Activated naive CD4-positive, alpha-beta T cell treated with anti-CD3 and anti-CD28 coated beads, Interleukin-2, amount 50 U/mL, for 72 hours (primary cell): ENCODE data around the gene IL10. TPM values are rescaled to one million over a fixed set of nuclear protein-coding genes. Genes with fewer than 3 reads are reported as not detected.
"Not testable (repeated sequence)": the region's sequence is repeated elsewhere in the genome, so short reads cannot be mapped to it uniquely, and the experiment has no call there.

Experiments used
- ATAC-seq, 2 donors: fragments of 150-1000 bp; cut with Tn5 transposase; 2 replicates each; pipeline ENCODE4 v1.10.0; 2021; ENCODE audit warnings: mild to moderate bottlenecking in 2 of 2, moderate library complexity in 2 of 2
- DNase-seq, 2 donors: peaks; one replicate each; pipeline ENCODE4 v3.0.0; 2021 to 2022; ENCODE audit warnings: low spot score in 2 of 2
- H3K27ac Mint-ChIP-seq, 2 donors: one replicate each; pipeline ENCODE4 v1.8.0; 2022; ENCODE audit warnings: mild to moderate bottlenecking in 2 of 2, mixed read lengths in 2 of 2
- H3K36me3 Mint-ChIP-seq, 2 donors: one replicate each; pipeline ENCODE4 v1.8.0; 2022; ENCODE audit warnings: mixed read lengths in 2 of 2
- H3K9me3 Mint-ChIP-seq, 2 donors: one replicate each; pipeline ENCODE4 v1.8.0; 2022; ENCODE audit warnings: mixed read lengths in 2 of 2
- total RNA-seq, 2 donors: library from RNA; stranded (reverse); gene quantifications; one replicate each; pipeline ENCODE4 v1.2.3, GENCODE V29; 2022

The IL10 gene
- total RNA-seq, 2 donors from 2014 or later, result 0.29 TPM; not detected in 1

GRCh38 chr1:206778911-206779310, 6.6 kb upstream of the IL10 start:
- ATAC-seq, H3K36me3 Mint-ChIP-seq, H3K27ac Mint-ChIP-seq, DNase-seq, H3K9me3 Mint-ChIP-seq: not testable (repeated sequence)

GRCh38 chr1:206778031-206778430, 5.7 kb upstream of the IL10 start:
- no peak overlapping the region for H3K27ac Mint-ChIP-seq
- H3K36me3 Mint-ChIP-seq, result no peaks in the 10 kb centered on the region
- DNase-seq (no peak), ATAC-seq (no peak)
- no peaks in the 10 kb centered on the region for H3K9me3 Mint-ChIP-seq

GRCh38 chr1:206776229-206776628, 3.9 kb upstream of the IL10 start:
- DNase-seq (no peak), ATAC-seq (no peak)
- H3K27ac Mint-ChIP-seq, result no peak overlapping the region
- H3K36me3 Mint-ChIP-seq, result no peaks in the 10 kb centered on the region
- H3K9me3 Mint-ChIP-seq, result no peaks in the 10 kb centered on the region

- H3K27ac Mint-ChIP-seq, result no peak overlapping the region
- DNase-seq (no peak), ATAC-seq (no peak)
- H3K36me3 Mint-ChIP-seq, result no peaks in the 10 kb centered on the region
- H3K9me3 Mint-ChIP-seq, result no peaks in the 10 kb centered on the region
These were observed 1.8 kb upstream of the IL10 start for GRCh38 chr1:206774093-206774492.

GRCh38 chr1:206771338-206771692, 979 bp downstream of the IL10 start:
- no peaks in the 10 kb centered on the region for H3K9me3 Mint-ChIP-seq
- DNase-seq (no peak), ATAC-seq (no peak)
- H3K36me3 Mint-ChIP-seq, result no peaks in the 10 kb centered on the region
- no peak overlapping the region for H3K27ac Mint-ChIP-seq

- no peaks in the 10 kb centered on the region for H3K36me3 Mint-ChIP-seq
- ATAC-seq (no peak), DNase-seq (no peak)
- H3K27ac Mint-ChIP-seq, result no peak within 1 kb of the TSS
- no peaks in the 10 kb centered on the region for H3K9me3 Mint-ChIP-seq
These were observed 1.6 kb downstream of the IL10 start, which contains the start of gene IL19 for GRCh38 chr1:206770531-206771337. Gene IL19 (plus strand): TSS chr1:206770773. CDS start chr1:206836663, 65,890 bp downstream.

GRCh38 chr1:206769304-206769731, 3.0 kb downstream of the IL10 start:
- DNase-seq (peak; percentile 67 to 68), ATAC-seq (peak; percentile 65 to 90)
- H3K9me3 Mint-ChIP-seq, result no peaks in the 10 kb centered on the region
- peak overlapping the region in 1 of 2 donors; percentile 4 for H3K27ac Mint-ChIP-seq
- peaks cover 0 to 2% of the 10 kb centered on the region in 2 donors for H3K36me3 Mint-ChIP-seq

- H3K9me3 Mint-ChIP-seq, result no peaks in the 10 kb centered on the region
- peak in 1 of 2 donors; percentile 17 for ATAC-seq
- no peak for DNase-seq
- no peak overlapping the region for H3K27ac Mint-ChIP-seq
- H3K36me3 Mint-ChIP-seq, result peaks cover 0 to 8% of the 10 kb centered on the region in 2 donors
These were observed 3.6 kb downstream of the IL10 start for GRCh38 chr1:206768472-206769303.

GRCh38 chr1:206766251-206766856, 5.9 kb downstream of the IL10 start:
- peak; percentile 52 to 85 for DNase-seq
- peak overlapping the region in 1 of 2 donors; percentile 71 for H3K27ac Mint-ChIP-seq
- peak; percentile 67 to 88 for ATAC-seq
- H3K9me3 Mint-ChIP-seq, result no peaks in the 10 kb centered on the region
- peaks cover 0 to 8% of the 10 kb centered on the region in 2 donors for H3K36me3 Mint-ChIP-seq

GRCh38 chr1:206765771-206766170, 6.5 kb downstream of the IL10 start:
- DNase-seq, H3K9me3 Mint-ChIP-seq, ATAC-seq, H3K36me3 Mint-ChIP-seq: not testable (repeated sequence)
- H3K27ac Mint-ChIP-seq, result peak overlapping the region in 1 of 2 donors; percentile 71

- not testable (repeated sequence) for H3K9me3 Mint-ChIP-seq, DNase-seq, ATAC-seq, H3K36me3 Mint-ChIP-seq, H3K27ac Mint-ChIP-seq
These were observed 9.4 kb downstream of the IL10 start for GRCh38 chr1:206762741-206763364.

- H3K36me3 Mint-ChIP-seq, result peaks cover 0 to 8% of the 10 kb centered on the region in 2 donors
- DNase-seq, result no peak
These were observed 11.0 kb downstream of the IL10 start for GRCh38 chr1:206761159-206761768.

GRCh38 chr1:206760590-206760989, 11.7 kb downstream of the IL10 start:
- Mint-ChIP-seq H3K9me3 (no peaks in the 10 kb centered on the region), H3K27ac (no peak overlapping the region), H3K36me3 (peaks cover 0 to 8% of the 10 kb centered on the region in 2 donors)
- DNase-seq, result no peak
- ATAC-seq, result no peak

More at GRCh38 chr1:206761159-206761768, 11.0 kb downstream of the IL10 start:
- H3K27ac Mint-ChIP-seq, result no peak overlapping the region
- ATAC-seq, result no peak
- H3K9me3 Mint-ChIP-seq, result no peaks in the 10 kb centered on the region

- no peak overlapping the region for H3K27ac Mint-ChIP-seq
- H3K36me3 Mint-ChIP-seq, result peaks cover 0 to 5% of the 10 kb centered on the region in 2 donors
- DNase-seq (no peak), ATAC-seq (peak; percentile 94 to 96)
- peaks cover 5 to 6% of the 10 kb centered on the region in 2 donors for H3K9me3 Mint-ChIP-seq
These were observed 14.6 kb downstream of the IL10 start for GRCh38 chr1:206757524-206758266.

GRCh38 chr1:206754011-206754410, 18.3 kb downstream of the IL10 start:
- DNase-seq (no peak), ATAC-seq (no peak)
- Mint-ChIP-seq H3K9me3 (peaks cover 5 to 6% of the 10 kb centered on the region in 2 donors), H3K27ac (no peak overlapping the region), H3K36me3 (peaks cover 0 to 5% of the 10 kb centered on the region in 2 donors)
